HAP-1 (cell line): ENCODE data around the gene ZDHHC11B.
"Not testable (repeated sequence)": the region's sequence is repeated elsewhere in the genome, so short reads cannot be mapped to it uniquely, and the experiment has no call there.

Experiments
- DNase-seq, 2 experiments: peaks; one replicate each; pipeline ENCODE4 v3.0.0-alpha.2; 2016 to 2020; ENCODE audit warnings: low spot score in 2 of 2
- H3K27me3 ChIP-seq: fragments of 250-450 bp; sonication (Bioruptor Pico); 2 replicates; pipeline ENCODE4 v1.5.1; 2020; ENCODE audit warnings: low read depth, mild to moderate bottlenecking, moderate library complexity
- H3K36me3 ChIP-seq: fragments of 250-450 bp; sonication (Bioruptor Pico); replicated peaks from 2 replicates; pipeline ENCODE4 v1.5.1; 2020; ENCODE audit warnings: mild to moderate bottlenecking
- H3K4me1 ChIP-seq: fragments of 250-450 bp; sonication (Bioruptor Pico); 2 replicates; pipeline ENCODE4 v1.5.1; 2020; ENCODE audit warnings: mild to moderate bottlenecking
- H3K4me3 ChIP-seq: fragments of 250-450 bp; sonication (Bioruptor Pico); 2 replicates; pipeline ENCODE4 v1.5.1; 2020; ENCODE audit warnings: mild to moderate bottlenecking, moderate library complexity
- H3K9me3 ChIP-seq: fragments of 250-450 bp; sonication (Bioruptor Pico); 2 replicates; pipeline ENCODE4 v1.5.1; 2020; ENCODE audit warnings: mild to moderate bottlenecking, moderate library complexity
- in situ Hi-C: fragments of 300-500 bp; cut with MboI; formaldehyde crosslinking; loops from 3 replicates; pipeline ENCODE4 v1.14.3; 2020; ENCODE audit warnings: low sequenced_read_pairs, inconsistent platforms, mixed read lengths

The ZDHHC11B gene

GRCh38 chr5:798505-799138 is 14.1 kb upstream of the ZDHHC11B start:
- H3K4me3 ChIP-seq, H3K36me3 ChIP-seq, DNase-seq, H3K4me1 ChIP-seq, H3K27me3 ChIP-seq, H3K9me3 ChIP-seq: not testable (repeated sequence)
- in situ Hi-C loops: loop anchor here (5.0 kb wide), 1 partner anchor 86 kb away; no protein-coding TSS in a partner anchor

- H3K9me3 ChIP-seq, DNase-seq, H3K4me1 ChIP-seq, H3K36me3 ChIP-seq, H3K27me3 ChIP-seq, H3K4me3 ChIP-seq: not testable (repeated sequence)
- in situ Hi-C loops: loop anchor here (5.0 kb wide), 1 partner anchor 86 kb away; no protein-coding TSS in a partner anchor
These were observed 13.5 kb upstream of the ZDHHC11B start for GRCh38 chr5:797986-798385.

GRCh38 chr5:795873-796272 is 11.3 kb upstream of the ZDHHC11B start:
- H3K4me3 ChIP-seq, H3K36me3 ChIP-seq, DNase-seq, H3K9me3 ChIP-seq, H3K27me3 ChIP-seq, H3K4me1 ChIP-seq: not testable (repeated sequence)
- in situ Hi-C loops: loop anchor here (5.0 kb wide), 1 partner anchor 84 kb away; no protein-coding TSS in a partner anchor

GRCh38 chr5:794948-795347 is 10.4 kb upstream of the ZDHHC11B start:
- not testable (repeated sequence) for H3K4me1 ChIP-seq, H3K9me3 ChIP-seq, H3K27me3 ChIP-seq, DNase-seq, H3K36me3 ChIP-seq, H3K4me3 ChIP-seq
- in situ Hi-C loops: loop anchor here (5.0 kb wide), 1 partner anchor 83 kb away; no protein-coding TSS in a partner anchor

GRCh38 chr5:788703-789102 is 4.2 kb upstream of the ZDHHC11B start:
- H3K27me3 ChIP-seq, H3K4me1 ChIP-seq, H3K4me3 ChIP-seq, DNase-seq, H3K36me3 ChIP-seq, in situ Hi-C loops: not testable (repeated sequence)
- H3K9me3 ChIP-seq: peaks cover 12% of the 10 kb centered on the region

GRCh38 chr5:787857-788233 is 3.3 kb upstream of the ZDHHC11B start:
- H3K9me3 ChIP-seq, in situ Hi-C loops, H3K4me1 ChIP-seq, H3K36me3 ChIP-seq, H3K4me3 ChIP-seq, H3K27me3 ChIP-seq, DNase-seq: not testable (repeated sequence)

- H3K9me3 ChIP-seq, H3K36me3 ChIP-seq, H3K27me3 ChIP-seq, DNase-seq, H3K4me3 ChIP-seq, in situ Hi-C loops, H3K4me1 ChIP-seq: not testable (repeated sequence)
These were observed 2.8 kb upstream of the ZDHHC11B start for GRCh38 chr5:787224-787856.

GRCh38 chr5:785181-785705 is 714 bp upstream of the ZDHHC11B start:
- in situ Hi-C loops, H3K4me1 ChIP-seq, H3K36me3 ChIP-seq, H3K9me3 ChIP-seq, H3K27me3 ChIP-seq: not testable (repeated sequence)
- H3K4me3 ChIP-seq: peak overlapping the region; percentile 74
- DNase-seq: peak in 1 of 2 experiments; percentile 61

GRCh38 chr5:783881-784427 is 575 bp downstream of the ZDHHC11B start:
- H3K36me3 ChIP-seq, in situ Hi-C loops, H3K9me3 ChIP-seq, H3K27me3 ChIP-seq, H3K4me1 ChIP-seq: not testable (repeated sequence)
- peak overlapping the region; percentile 74 for H3K4me3 ChIP-seq
- peak in 1 of 2 experiments; percentile 61 for DNase-seq

- H3K27me3 ChIP-seq, H3K9me3 ChIP-seq, H3K4me1 ChIP-seq, H3K36me3 ChIP-seq, in situ Hi-C loops, H3K4me3 ChIP-seq: not testable (repeated sequence)
- DNase-seq: peak in 1 of 2 experiments; percentile 88
These were observed 1.3 kb downstream of the ZDHHC11B start for GRCh38 chr5:783049-783802.

- in situ Hi-C loops, H3K36me3 ChIP-seq, DNase-seq, H3K9me3 ChIP-seq, H3K4me3 ChIP-seq, H3K27me3 ChIP-seq, H3K4me1 ChIP-seq: not testable (repeated sequence)
These were observed 2.2 kb downstream of the ZDHHC11B start for GRCh38 chr5:782356-782755.

GRCh38 chr5:780571-780970 is 4.0 kb downstream of the ZDHHC11B start:
- H3K36me3 ChIP-seq, H3K9me3 ChIP-seq, H3K4me3 ChIP-seq, H3K4me1 ChIP-seq, in situ Hi-C loops, H3K27me3 ChIP-seq, DNase-seq: not testable (repeated sequence)

- not testable (repeated sequence) for DNase-seq, H3K4me1 ChIP-seq, H3K4me3 ChIP-seq, H3K27me3 ChIP-seq, H3K36me3 ChIP-seq, H3K9me3 ChIP-seq
- in situ Hi-C loops: loop anchor here (5.0 kb wide), 1 partner anchor 97 kb away; no protein-coding TSS in a partner anchor
These were observed 5.6 kb downstream of the ZDHHC11B start for GRCh38 chr5:778967-779366.

- in situ Hi-C loops: loop anchor here (5.0 kb wide), 1 partner anchor 96 kb away; no protein-coding TSS in a partner anchor
- not testable (repeated sequence) for H3K4me1 ChIP-seq
These were observed 6.1 kb downstream of the ZDHHC11B start for GRCh38 chr5:778421-778820.

More at GRCh38 chr5:778421-778820, 6.1 kb downstream of the ZDHHC11B start:
- H3K9me3 ChIP-seq, H3K4me3 ChIP-seq, H3K27me3 ChIP-seq, H3K36me3 ChIP-seq, DNase-seq: not testable (repeated sequence)
